Measurements from ENCODE around the gene GOLGB1. TPM values are rescaled to one million over a fixed set of nuclear protein-coding genes. Genes with fewer than 3 reads are reported as not detected.

The GOLGB1 gene
- total and polyA plus RNA-seq, 2 of the 4 experiments (the other 2 are of a cell fraction) = 13.3 to 30.3 TPM

DNA sequence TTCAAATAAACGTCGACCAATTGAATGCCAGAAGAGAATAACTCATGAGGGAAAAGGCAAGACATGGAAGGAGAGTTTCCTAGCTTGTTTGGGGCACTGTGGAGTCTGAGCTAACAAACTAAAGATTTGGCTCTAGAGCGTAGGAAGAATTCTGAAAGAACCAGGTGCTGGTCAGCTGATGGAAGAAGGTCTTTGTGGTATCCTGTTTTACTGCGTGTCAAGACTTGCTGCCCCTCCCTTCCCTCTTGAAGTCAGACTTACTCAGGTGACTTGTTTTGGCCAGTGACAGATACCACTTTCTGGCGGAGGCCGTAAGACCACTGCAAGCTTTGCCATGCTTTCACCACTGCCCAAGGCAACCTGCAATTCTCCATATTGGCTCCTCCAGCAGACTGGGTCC lies 88.2 kb downstream of the GOLGB1 start:
- H4K5ac ChIP-seq (ENCODE audit: low read depth, low read length) = no peak overlapping the region
- ATAC-seq (ENCODE audit: low read depth) (no peak), DNase-seq (no peak)
- no peak overlapping the region for H3K18ac ChIP-seq (ENCODE audit: low read depth, low read length)
- no peak overlapping the region for H4K91ac ChIP-seq (ENCODE audit: insufficient read depth, low read depth, low read length)
- H3K4me3 ChIP-seq (ENCODE audit: insufficient read depth, low read depth, low read length) = no peak overlapping the region
- peaks cover 28% of the 10 kb centered on the region for H3K36me3 ChIP-seq (ENCODE audit: control insufficient read depth, insufficient read depth, low read length)
- no peak overlapping the region for H2BK15ac ChIP-seq (ENCODE audit: low read depth, low read length)
- H2BK5ac ChIP-seq (ENCODE audit: low read depth, low read length, poor library complexity, severe bottlenecking) = no peak overlapping the region
- H3K4me1 ChIP-seq (ENCODE audit: control insufficient read depth, insufficient read depth, low read length) = no peaks in the 10 kb centered on the region
- POLR2A ChIA-PET (ENCODE audit: unreplicated experiment) = no interaction called here
- no TSS peak for BruUV-seq (replicated peaks)
- in situ Hi-C loops (cut with MboI; ENCODE audit: low sequenced_read_pairs) = no loop called here
- CTCF ChIA-PET = no interaction called here
- H2BK20ac ChIP-seq (ENCODE audit: low read depth, low read length) = no peak overlapping the region
- H2AK5ac ChIP-seq (ENCODE audit: low read depth, low read length) = no peak overlapping the region
- H2AFZ ChIP-seq (replicated peaks; ENCODE audit: low read length, poor library complexity) = no peak overlapping the region
- intact Hi-C loops (cut with micrococcal nuclease) = no loop called here
- H3K4ac ChIP-seq (ENCODE audit: low read depth, low read length) = no peak overlapping the region
- H3K56ac ChIP-seq (ENCODE audit: extremely low read depth, insufficient read depth, low read length) = no peak overlapping the region
- H3K4me2 ChIP-seq (ENCODE audit: low read depth, low read length) = no peak overlapping the region
- dilution Hi-C loops (cut with HindIII; ENCODE audit: low sequenced_read_pairs, unreplicated experiment) = no loop called here
- H2BK120ac ChIP-seq (ENCODE audit: low read depth, low read length) = no peak overlapping the region
- no peaks in the 10 kb centered on the region for H4K20me1 ChIP-seq (ENCODE audit: insufficient read depth, low read length)
- no peaks in the 10 kb centered on the region for H3K27me3 ChIP-seq (ENCODE audit: control insufficient read depth, insufficient read depth, low read length)
- H2AK9ac ChIP-seq (replicated peaks; ENCODE audit: low read depth, low read length, poor library complexity) = no peak overlapping the region
- H3K79me1 ChIP-seq (ENCODE audit: low read depth in 1 of 2, low read length in 2 of 2) = no peaks in the 10 kb centered on the region
- H3K9me1 ChIP-seq (ENCODE audit: insufficient read depth, low read length) = peaks cover 6% of the 10 kb centered on the region; the same call in 1 of the 2 replicates
- WGBS, 2 experiments (ENCODE audit: extremely low coverage in 2 of 2, insufficient read length in 1 of 2) = 90% methylated on average over 2 of the region's 6 CpGs; no CpG with 5 or more reads in 1 of the 2 experiments
- H3K27ac ChIP-seq (ENCODE audit: insufficient read depth, low read length) = no peak overlapping the region
- TF ChIP-seq RAD21 (IDR thresholded peaks at IDR 0.05; ENCODE audit: low read length) (no peak), MAZ (IDR thresholded peaks at IDR 0.05; ENCODE audit: borderline replicate concordance, low read depth, low read length) (no peak), CEBPB (IDR thresholded peaks at IDR 0.05; ENCODE audit: low read depth, low read length) (no peak), CHD1 (IDR thresholded peaks at IDR 0.05; ENCODE audit: low read depth, low read length) (no peak), RCOR1 (IDR thresholded peaks at IDR 0.05; ENCODE audit: insufficient replicate concordance, low read length) (no peak), BHLHE40 (IDR thresholded peaks at IDR 0.05; ENCODE audit: low read depth, low read length) (no peak), FOS (IDR thresholded peaks at IDR 0.05; ENCODE audit: low read depth, low read length) (no peak), POLR2A (IDR thresholded peaks at IDR 0.05; ENCODE audit: low read depth, low read length) (no peak), SMC3 (IDR thresholded peaks at IDR 0.05; ENCODE audit: low read depth, low read length) (no peak), NFE2L2 (IDR thresholded peaks at IDR 0.05; ENCODE audit: low read depth, low read length) (no peak), MAFK (IDR thresholded peaks at IDR 0.05; ENCODE audit: low read depth, low read length) (no peak), MXI1 (IDR thresholded peaks at IDR 0.05; ENCODE audit: borderline replicate concordance, low read depth, low read length) (no peak), RFX5 (IDR thresholded peaks at IDR 0.05; ENCODE audit: low read depth, low read length) (no peak)
- TF ChIP-seq, protein P1, sequence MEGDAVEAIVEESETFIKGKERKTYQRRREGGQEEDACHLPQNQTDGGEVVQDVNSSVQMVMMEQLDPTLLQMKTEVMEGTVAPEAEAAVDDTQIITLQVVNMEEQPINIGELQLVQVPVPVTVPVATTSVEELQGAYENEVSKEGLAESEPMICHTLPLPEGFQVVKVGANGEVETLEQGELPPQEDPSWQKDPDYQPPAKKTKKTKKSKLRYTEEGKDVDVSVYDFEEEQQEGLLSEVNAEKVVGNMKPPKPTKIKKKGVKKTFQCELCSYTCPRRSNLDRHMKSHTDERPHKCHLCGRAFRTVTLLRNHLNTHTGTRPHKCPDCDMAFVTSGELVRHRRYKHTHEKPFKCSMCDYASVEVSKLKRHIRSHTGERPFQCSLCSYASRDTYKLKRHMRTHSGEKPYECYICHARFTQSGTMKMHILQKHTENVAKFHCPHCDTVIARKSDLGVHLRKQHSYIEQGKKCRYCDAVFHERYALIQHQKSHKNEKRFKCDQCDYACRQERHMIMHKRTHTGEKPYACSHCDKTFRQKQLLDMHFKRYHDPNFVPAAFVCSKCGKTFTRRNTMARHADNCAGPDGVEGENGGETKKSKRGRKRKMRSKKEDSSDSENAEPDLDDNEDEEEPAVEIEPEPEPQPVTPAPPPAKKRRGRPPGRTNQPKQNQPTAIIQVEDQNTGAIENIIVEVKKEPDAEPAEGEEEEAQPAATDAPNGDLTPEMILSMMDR (conservative IDR thresholded peaks at IDR 0.05; ENCODE audit: low read depth, low read length) = no peak
- TF ChIP-seq, protein P2, sequence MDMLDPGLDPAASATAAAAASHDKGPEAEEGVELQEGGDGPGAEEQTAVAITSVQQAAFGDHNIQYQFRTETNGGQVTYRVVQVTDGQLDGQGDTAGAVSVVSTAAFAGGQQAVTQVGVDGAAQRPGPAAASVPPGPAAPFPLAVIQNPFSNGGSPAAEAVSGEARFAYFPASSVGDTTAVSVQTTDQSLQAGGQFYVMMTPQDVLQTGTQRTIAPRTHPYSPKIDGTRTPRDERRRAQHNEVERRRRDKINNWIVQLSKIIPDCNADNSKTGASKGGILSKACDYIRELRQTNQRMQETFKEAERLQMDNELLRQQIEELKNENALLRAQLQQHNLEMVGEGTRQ (IDR thresholded peaks at IDR 0.05; ENCODE audit: low read depth, low read length) = no peak
- TF ChIP-seq, protein P3, sequence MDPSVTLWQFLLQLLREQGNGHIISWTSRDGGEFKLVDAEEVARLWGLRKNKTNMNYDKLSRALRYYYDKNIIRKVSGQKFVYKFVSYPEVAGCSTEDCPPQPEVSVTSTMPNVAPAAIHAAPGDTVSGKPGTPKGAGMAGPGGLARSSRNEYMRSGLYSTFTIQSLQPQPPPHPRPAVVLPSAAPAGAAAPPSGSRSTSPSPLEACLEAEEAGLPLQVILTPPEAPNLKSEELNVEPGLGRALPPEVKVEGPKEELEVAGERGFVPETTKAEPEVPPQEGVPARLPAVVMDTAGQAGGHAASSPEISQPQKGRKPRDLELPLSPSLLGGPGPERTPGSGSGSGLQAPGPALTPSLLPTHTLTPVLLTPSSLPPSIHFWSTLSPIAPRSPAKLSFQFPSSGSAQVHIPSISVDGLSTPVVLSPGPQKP (IDR thresholded peaks at IDR 0.05; ENCODE audit: borderline replicate concordance, low read depth, low read length) = no peak
- H3K14ac ChIP-seq (replicated peaks; ENCODE audit: low read depth, low read length) = no peak overlapping the region
- no peak overlapping the region for H3K23ac ChIP-seq (ENCODE audit: low read depth, low read length)
- H3K9me3 ChIP-seq (ENCODE audit: control insufficient read depth, insufficient read depth, low read length) = no peaks in the 10 kb centered on the region
- no peak overlapping the region for H4K8ac ChIP-seq (ENCODE audit: low read depth in 2 of 2, low read length in 2 of 2)
- H3K9ac ChIP-seq (ENCODE audit: low read depth, low read length) = no peak overlapping the region
